ENCODE results near the gene STING1.

The STING1 gene

GRCh38 chr5:139431706-139432105, 50.9 kb downstream of the STING1 start:
- Histone ChIP-seq H3K36me3 (ENCODE audit: control insufficient read depth in 2 of 2, insufficient read depth in 2 of 2, low read length in 2 of 2) (peaks cover 12 to 16% of the 10 kb centered on the region in 2 donors), H3K27ac (ENCODE audit: low read length) (no peak overlapping the region), H3K9me3 (ENCODE audit: control insufficient read depth in 2 of 2, low read length in 2 of 2) (no peaks in the 10 kb centered on the region), H3K4me3 (ENCODE audit: low read length in 2 of 2) (no peak overlapping the region), H3K27me3 (ENCODE audit: control insufficient read depth in 1 of 2, insufficient read depth in 2 of 2, low read length in 2 of 2) (no peaks in the 10 kb centered on the region), H3K4me1 (ENCODE audit: control insufficient read depth, insufficient read depth, low read length) (no peaks in the 10 kb centered on the region), H3K9ac (ENCODE audit: low read length in 2 of 2) (no peak overlapping the region)

- H3K4me3 ChIP-seq (ENCODE audit: low read length in 2 of 2): no peak overlapping the region
- H3K27ac ChIP-seq (ENCODE audit: low read length): no peak overlapping the region
- no peaks in the 10 kb centered on the region for H3K27me3 ChIP-seq (ENCODE audit: control insufficient read depth in 1 of 2, insufficient read depth in 2 of 2, low read length in 2 of 2)
- H3K4me1 ChIP-seq (ENCODE audit: control insufficient read depth, insufficient read depth, low read length): no peaks in the 10 kb centered on the region
- no peak overlapping the region for H3K9ac ChIP-seq (ENCODE audit: low read length in 2 of 2)
- peaks cover 18 to 22% of the 10 kb centered on the region in 2 donors for H3K36me3 ChIP-seq (ENCODE audit: control insufficient read depth in 2 of 2, insufficient read depth in 2 of 2, low read length in 2 of 2)
- H3K9me3 ChIP-seq (ENCODE audit: control insufficient read depth in 2 of 2, low read length in 2 of 2): no peaks in the 10 kb centered on the region
Observed at GRCh38 chr5:139430015-139430414, 52.5 kb downstream of the STING1 start.

GRCh38 chr5:139426203-139426885, 56.2 kb downstream of the STING1 start:
- no peak overlapping the region for H3K9ac ChIP-seq (ENCODE audit: low read length in 2 of 2)
- peaks cover 19 to 22% of the 10 kb centered on the region in 2 donors for H3K36me3 ChIP-seq (ENCODE audit: control insufficient read depth in 2 of 2, insufficient read depth in 2 of 2, low read length in 2 of 2)
- H3K27ac ChIP-seq (ENCODE audit: low read length): no peak overlapping the region

More at GRCh38 chr5:139426203-139426885, 56.2 kb downstream of the STING1 start:
- Histone ChIP-seq H3K4me1 (ENCODE audit: control insufficient read depth, insufficient read depth, low read length) (no peaks in the 10 kb centered on the region), H3K9me3 (ENCODE audit: control insufficient read depth in 2 of 2, low read length in 2 of 2) (no peaks in the 10 kb centered on the region), H3K4me3 (ENCODE audit: low read length in 2 of 2) (no peak overlapping the region), H3K27me3 (ENCODE audit: control insufficient read depth in 1 of 2, insufficient read depth in 2 of 2, low read length in 2 of 2) (no peaks in the 10 kb centered on the region)

Data from stomach smooth muscle (tissue), 2 donors.